GM19240 (cell line): ENCODE measurements around the gene SIL1.
"Not testable (repeated sequence)": the region's sequence is repeated elsewhere in the genome, so short reads cannot be mapped to it uniquely, and the experiment has no call there.

ENCODE experiments used
- DNase-seq: peaks from one replicate; pipeline ENCODE4 v3.0.0; 2011; ENCODE audit warnings: low spot score; ENCODE audit not compliant: insufficient read length

SIL1 gene

DNA sequence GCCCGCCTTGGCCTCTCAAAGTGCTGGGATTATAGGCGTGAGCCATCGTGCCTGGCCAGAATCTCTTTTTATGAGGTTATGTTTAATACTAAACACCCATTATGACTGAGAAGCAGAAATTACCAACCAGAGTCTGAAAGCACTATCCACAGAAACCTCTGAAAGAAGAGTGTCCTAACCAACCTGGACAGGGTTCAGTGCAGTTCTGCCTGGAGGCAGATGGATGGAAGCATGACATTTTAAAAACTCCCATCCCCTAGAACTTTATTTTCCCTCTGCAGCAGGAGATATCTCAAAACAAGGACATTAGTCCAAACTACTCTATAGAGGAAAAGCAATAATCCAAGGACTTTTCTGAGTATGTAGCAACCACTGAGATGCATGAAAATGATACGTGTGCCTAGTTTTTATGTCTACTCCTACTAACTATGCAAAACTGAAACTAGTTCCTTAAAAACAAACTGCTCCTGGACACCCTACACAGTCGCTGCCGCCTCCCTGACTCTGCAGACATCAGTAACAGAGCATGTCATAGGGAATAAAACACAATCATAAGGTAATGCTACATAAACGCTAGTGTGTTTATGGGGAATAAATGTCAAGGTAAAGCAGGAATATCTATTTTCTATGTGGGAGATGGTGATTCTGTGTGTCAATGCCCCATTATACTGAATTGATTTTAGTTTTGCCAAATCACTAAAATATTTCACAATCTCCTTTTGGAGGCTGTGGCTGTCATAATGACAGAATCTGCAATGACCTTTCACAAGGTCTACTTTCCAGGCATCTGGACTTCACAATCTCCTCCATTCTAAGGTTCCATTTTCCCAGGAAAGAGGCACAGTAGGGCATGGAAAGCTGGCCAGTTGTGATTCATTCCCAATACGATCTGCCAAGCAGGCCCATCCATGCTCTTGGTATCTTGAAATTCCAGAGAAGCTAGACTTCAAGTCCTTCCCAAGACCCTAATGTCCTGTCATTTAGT is 122.8 kb downstream of the SIL1 start:
- no peak for DNase-seq

DNA sequence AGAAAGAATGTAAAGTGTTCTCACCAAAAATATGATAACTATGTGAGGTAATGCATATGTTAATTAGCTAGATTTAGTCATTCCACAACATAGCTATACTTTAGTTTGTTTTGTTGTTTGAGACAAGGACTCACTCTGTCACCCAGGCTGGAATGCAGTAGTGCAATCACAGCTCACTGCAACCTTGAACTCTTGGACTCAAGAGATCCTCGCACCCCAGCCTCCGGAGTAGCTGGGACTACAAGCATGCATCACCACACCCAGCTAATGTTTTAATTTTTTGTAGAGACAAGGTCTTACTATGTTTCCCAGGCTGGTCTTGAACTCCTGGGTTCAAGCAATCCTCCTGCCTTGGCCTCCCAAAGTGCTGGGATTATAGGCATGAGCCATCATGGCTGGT is 124.2 kb downstream of the SIL1 start:
- not testable (repeated sequence) for DNase-seq

DNA sequence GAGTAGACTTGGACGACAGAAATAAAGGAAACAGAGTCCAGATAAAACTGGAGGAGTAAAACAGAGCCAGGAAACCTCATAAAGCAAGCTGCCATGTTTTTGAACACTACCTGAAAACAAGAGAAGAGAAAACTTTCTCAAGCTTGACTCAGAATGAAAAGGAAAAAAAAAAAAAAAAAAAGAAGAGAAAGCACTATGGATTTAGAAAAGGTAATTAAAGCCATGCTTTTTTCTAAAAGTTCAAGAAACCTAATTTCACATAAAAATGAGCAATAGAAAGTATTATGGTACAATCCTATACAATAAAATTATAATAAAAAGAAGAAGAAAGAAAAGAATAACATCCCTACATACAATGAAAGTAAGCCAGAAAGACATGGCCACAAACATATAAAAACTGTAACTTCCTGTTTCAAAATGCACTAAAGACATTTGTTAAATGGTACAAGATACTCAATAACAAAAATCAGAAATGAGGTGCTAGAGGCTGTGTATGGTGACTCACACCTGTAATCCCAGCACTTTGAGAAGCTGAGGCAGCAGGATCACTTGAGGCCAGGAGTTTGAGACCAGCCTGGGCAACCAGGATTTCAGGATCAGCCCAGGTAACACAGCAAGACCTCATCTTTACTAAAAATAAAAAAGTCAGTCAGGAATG is 129.5 kb downstream of the SIL1 start:
- no peak for DNase-seq

DNA sequence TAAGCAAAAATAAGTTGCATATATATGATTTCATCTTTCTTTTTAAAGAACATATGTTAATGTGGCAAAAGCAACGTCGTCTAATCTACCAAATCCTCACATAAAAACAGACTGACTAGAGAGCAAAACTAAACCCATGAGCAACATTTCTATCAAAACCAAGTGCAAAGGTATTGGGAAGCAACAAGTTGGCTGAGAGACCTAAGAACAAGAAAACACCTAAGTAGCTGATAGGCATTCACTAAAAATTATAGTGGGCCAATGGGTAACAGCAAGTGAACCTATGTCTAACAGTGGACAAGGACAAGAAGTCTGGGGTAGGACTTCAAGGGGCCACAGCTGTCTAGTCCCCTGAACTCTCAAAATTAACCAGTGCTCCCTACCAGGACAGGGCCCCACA is 130.1 kb downstream of the SIL1 start:
- no peak for DNase-seq

DNA sequence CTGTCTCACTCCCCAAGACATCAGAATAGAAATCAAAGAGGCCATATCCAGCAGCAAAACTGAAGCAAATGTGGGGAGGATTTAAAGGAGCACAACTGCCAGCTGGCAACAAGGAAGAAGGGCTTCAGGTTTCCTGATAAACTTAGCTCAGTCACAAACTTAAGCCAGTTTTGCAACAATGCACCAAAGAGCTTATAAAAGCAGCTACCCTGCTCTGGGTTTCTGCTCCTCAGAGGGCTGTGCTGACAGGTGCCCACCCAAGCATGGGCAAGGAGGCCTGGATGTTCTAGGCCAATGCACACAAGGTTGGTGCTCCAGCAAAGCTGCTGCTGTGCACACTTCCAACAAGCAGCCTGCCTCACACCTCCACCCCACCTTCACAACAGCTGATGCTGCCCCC is 132.9 kb downstream of the SIL1 start:
- no peak for DNase-seq

DNA sequence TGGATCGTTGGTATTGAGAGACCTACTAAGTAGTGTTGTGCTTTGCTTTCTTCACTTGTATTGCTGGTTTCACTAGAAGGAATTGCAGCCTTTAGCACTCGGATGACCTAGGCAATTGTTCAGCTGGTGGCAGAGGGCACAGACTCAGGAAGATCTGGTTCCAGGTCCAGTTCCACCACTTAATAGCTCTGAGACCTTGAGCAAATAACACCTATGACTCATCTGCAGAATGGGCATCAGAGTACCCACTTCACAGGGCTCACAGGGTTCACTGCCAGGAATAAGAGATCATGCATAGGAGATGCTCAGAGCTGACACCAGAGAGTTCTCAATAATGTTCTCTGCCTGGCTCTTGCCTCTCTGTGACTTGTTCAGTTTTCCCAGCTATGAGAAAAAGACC is 133.6 kb downstream of the SIL1 start:
- DNase-seq: no peak

DNA sequence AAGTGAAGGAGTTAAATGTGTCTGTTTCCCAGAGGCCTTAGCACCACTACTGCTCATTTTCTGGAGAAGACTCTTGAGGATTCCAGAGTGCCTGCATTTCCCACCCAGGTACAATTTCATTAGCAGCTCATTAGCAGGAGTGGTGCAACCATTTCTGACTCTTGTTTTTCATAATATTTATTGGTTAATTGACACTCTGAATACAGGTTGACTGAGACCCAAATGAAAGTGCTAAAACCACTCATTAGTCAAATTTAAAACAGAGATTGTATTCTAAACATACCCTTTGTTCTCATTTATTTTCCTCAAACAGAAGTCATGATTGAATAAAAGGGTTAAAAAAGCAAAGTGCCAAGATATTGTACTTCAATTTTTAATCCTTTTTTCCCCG is 134.5 kb downstream of the SIL1 start:
- DNase-seq: no peak

DNA sequence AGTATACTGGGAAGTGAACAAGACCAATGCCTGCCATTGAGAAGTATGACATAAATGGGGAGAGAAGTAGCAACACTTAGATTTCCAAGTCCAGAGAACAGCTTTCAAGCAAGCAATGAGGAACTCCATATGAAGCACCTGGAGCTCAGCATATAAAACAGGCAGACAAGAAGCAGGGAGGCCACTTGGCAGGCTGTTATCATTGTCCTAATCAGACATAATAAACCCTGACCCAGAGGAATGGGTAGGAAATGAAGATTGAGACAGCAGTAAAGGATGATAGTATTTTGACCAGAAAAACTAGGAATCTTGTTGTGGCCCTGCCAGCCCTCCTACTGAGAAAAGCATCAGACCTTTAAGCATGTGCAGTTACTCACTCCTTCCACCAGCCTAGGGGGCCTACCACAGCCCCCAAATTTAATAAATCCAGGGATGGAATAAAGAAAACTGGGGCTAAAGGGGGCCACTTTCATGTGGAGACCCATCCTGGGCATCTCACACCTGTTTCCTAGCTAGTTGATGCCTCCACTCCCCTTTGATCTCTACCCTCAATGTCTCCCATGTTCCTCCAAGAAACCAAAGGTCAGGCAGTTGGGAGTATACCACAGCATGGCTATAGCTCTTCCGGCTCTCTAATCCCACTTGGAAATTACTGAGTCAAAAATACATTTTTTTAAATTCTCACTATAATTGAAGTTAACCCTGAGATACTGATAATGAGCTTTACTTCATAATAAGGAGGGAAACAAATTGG is 135.1 kb downstream of the SIL1 start:
- no peak for DNase-seq

DNA sequence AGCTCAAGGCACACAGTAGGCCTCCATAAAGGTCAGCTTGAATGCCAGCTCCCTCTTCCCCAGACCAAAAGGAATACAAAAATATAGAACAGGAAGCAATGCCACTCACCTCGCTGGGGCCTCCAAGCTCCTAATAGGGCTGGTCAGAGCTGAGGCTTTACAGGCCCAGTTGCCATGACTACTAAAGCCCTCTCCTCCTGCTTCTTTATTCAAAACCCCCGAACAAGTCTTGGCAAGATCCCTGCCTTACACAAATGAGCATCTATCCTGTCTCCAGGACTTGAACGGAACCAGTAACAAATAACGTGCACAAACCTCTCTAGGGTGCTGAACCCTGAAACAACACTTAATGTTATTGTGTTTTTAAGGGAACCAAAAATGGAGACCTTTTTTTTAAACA is 136.3 kb downstream of the SIL1 start:
- no peak for DNase-seq

DNA sequence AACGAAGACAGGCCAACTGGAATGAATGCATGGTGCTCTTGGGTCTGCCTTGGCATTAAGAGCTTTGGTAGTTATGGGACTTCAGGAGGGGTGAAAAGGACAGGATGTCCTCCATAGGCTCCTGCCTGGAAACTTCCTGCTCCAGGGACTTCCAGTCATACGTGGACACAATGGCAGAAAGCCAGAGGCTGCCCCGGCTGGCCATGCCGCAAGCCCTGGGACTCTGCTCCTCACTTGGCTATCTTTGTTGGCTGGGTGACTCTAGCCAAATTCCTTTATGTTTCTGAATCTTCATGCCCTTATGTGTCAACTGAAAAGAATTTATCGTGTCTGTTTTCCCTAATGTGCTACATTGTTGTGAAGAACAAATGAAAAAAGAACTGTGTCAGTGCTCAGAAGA is 136.9 kb downstream of the SIL1 start:
- no peak for DNase-seq

DNA sequence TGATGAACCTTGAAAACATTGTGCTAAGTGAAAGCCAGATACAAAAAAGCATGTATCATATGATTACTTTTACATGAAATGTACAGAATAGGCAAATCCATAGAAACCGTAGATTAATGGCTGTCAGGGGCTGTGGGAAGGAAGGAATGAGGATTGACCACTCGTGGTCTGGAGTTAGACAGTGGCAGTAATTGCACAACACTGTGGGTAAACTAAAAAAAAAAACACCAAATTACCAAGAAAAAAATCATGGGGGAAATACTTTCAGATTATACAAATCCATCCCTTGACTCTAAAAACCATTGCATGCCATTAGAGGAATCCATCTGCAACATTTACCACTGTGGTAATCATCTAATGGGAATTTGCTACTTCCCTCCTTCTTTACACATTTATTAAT is 140.0 kb downstream of the SIL1 start:
- DNase-seq: no peak

DNA sequence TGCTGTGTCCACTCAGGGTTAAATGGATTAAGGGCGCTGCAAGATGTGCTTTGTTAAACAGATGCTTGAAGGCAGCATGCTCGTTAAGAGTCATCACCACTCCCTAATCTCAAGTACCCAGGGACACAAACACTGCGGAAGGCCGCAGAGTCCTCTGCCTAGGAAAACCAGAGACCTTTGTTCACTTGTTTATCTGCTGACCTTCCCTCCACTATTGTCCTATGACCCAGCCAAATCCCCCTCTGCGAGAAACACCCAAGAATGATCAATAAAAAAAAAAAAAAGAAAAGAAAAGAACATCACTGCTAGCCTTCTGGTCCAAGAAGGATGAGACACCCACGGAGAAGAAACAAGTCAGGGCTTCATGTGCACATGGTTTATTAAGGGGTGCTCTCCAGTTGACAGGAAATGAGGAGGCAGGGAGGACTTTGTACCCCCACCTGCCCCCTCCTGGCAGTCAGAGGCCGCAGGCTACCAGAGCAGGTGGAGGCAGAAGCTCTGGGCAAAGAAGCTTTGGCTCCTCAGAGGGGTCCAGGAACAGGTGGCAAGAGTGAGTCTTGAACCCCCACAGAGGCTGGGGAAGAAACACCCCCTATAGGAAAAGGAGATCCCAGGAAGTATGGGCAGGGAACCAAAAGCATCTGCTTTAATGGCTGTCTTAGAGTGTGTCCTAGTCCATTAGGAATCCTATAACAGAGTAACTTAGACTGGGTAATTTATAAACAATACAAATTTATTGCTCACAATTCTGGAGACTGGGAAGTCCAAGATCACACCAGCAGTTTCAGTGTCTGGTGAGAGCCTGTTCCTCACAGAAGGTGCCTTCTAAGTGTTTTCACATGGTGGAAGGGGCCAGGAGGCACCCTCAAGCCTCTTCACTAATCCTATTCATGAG is 140.9 kb downstream of the SIL1 start:
- DNase-seq: not testable (repeated sequence)

DNA sequence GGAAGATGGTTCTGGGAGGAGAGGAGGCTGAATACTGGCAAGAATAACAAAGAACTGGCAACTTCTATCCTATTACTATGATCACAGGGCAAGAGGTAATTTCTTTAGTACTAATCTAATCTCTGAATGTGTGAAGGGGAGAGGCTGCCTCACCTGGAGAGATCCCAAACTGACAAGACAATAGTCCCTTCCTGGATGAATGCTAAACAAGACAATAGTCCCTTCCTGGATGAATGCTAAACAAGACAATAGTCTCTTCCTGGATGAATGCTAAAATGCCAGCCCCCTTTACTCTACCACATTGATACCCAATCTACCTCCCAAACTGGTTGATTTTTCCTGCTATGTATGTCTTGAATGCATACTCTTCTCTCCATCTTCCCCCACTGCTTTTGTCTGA is 145.2 kb downstream of the SIL1 start:
- DNase-seq: no peak

DNA sequence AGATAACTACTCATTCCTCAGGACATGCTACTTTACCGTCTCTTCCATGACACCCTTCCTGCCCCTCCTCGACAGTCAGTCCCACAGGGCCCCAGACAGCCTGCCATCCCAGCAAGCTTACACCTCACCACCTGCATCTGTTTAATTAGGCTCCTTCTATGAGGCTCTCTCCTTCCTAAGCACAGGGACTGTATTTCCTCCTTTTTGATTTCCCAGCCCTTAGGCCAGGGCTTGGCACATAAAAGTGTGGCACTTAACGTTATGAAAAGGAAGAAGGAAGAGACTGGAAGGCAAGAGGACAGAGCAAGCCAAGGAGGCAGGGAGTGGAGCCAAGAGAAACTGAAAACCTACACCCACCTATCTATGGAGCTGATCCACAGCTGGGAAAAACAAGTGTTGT is 146.8 kb downstream of the SIL1 start:
- DNase-seq: no peak

DNA sequence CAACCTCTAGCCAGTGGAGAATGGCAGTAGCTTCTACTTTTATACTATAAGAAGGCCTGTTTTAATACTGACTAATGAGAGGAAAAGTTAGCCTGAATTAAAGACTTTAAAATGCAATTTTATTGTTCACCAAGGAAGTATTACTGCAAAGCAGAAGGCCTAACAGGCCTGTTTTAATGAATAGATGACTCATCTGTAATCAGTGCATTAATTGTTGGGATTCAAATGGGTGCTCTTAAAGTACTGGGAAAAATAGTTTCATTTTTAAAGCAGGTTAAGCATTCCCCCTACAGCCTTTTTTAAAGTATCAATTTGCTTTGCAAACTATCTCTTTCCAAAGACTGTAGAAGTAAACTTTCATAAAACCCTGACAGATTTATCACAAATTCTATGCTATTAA is 147.7 kb downstream of the SIL1 start:
- DNase-seq: no peak

DNA sequence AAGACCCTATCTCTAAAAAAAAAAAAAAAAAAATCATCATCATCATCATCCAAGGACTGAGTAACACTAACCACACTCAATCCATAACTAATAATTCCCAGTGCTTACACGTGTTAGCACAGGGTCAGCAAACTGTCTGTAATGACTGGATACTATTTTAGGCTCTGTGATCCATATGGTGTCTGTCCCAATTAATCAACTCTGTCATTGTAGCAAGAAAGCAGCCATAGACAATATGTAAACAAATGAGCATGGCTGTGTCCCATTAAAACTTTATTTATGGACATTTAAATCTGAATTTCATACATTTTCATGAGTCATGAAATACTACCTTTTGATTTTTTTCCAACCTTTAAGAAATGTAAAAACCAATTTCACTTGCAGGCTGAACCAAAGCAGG is 148.4 kb downstream of the SIL1 start:
- DNase-seq: no peak

DNA sequence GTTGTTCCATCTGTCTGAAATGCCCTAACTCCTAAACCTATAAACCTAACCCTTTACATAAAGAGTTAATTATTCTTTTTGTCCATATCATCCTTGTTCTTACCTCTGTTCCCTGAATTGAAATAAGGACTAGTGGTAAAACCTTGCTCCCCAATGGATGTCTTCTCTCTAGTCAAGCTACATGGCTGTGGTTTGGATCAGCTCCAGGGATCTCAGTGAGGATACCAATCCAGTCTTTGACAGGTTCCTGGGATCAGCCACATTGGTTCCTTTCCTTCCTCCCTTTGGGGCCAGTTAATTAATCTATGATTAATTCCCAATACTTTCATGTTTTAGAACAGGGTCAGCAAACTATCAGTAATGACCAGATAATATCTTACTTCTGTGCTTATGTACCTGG is 151.6 kb downstream of the SIL1 start:
- no peak for DNase-seq

DNA sequence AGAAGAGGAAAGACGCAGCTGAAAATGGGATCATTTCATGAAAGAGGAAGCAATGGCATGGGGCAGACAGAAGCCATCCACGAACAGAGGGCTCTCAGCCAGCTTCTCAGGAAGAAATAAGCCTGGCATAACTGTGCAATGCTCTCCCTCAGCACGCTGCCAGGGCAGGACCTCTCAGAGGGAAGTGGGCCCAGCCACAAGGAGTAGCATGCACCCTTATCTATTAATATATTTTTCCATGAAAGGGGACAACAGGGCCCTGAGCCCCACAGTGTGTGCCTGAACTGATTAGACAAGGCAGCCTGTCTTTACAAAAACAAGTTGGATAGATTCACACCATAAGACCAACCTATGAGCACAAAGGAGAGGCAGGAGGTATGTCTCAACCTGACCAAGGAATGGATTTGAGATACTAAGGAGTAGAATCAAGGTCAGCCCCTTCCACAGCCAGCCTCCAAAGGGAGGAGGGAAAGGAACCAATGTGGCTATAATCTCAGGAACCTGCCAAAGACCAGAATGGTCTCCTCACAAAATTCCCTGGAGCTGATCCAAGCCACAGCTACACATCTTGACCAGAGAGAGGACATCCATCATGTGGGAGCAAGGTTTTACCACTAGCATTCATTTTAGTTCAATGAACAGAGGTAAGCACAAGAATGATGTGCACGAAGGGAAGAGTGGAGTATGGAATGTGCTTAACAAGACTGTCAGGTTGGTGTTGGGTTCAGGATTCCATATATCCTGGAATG is 154.8 kb downstream of the SIL1 start:
- no peak for DNase-seq

DNA sequence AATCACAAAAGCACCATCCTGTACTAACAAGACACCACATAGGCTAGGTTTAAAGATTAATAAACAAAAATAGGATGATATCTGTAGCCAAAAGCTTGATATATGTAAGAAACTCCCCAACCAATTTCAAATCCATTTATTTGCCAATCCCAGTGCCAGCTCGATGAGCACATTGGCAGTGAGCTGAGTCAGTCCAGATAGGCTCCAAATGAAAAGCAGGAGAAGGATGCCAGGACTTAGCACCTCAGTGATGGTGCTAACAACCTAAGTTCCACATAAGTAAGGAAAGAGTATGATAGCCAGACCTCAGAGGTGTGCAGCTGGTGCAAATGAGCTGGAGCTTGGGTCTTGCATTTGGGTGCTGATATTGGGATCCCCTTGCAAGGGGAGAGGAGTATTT is 158.1 kb downstream of the SIL1 start:
- no peak for DNase-seq

DNA sequence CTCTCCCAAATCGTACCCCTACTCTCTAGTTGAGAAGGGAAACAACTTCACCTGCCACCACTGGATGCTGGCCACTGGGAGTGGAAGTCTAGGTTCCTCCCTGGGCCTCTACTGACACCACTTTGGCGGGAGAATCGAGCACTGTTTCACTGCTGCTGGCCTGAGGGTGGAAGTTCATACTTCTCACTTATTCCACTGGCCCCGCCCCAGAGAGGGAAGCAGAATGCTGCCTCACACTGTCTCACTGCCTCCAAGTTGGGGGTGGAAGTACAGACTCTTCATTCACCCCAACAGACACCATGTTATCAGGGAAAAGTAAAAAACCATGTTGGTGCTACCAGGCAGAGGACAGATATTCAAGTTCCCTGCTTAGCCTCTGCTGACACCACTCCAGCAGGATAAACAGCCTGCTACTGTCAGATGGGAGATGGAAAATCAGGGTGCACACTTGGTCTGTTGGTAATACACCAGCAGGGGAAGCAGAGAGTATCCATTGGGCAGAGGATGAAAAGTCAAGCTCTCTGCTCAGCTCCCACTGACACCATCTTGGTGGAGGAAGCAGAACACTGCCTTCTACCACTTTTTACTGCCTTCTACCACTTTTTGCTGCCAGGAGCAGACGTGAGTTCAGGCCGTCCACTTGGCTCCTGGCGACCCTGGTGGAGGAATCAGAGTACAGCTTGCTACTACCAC is 159.4 kb downstream of the SIL1 start:
- no peak for DNase-seq
